Activated CD4-positive, alpha-beta T cell treated with anti-CD3 and anti-CD28 coated beads for 36 hours (primary cell): ENCODE measurements around the gene METTL9. TPM values are rescaled to one million over a fixed set of nuclear protein-coding genes. Genes with fewer than 3 reads are reported as not detected.

Experiments used
- ATAC-seq: fragments of 200-7000 bp; cut with Tn5 transposase; one replicate; pipeline ENCODE4 v1.10.0; 2021; ENCODE audit warnings: mild to moderate bottlenecking, moderate library complexity
- CTCF ChIA-PET: fragments of 350-600 bp; sonication (Branson Sonifier 250); formaldehyde crosslinking; loops from one replicate; lab custom pipeline; 2021; ENCODE audit warnings: antibody characterized with exemption; lab: Charles Lee
- POLR2A ChIA-PET: fragments of 350-600 bp; sonication (Branson Sonifier 250); formaldehyde crosslinking; loops from one replicate; lab custom pipeline; 2021; ENCODE audit warnings: antibody characterized with exemption, inconsistent platforms; lab: Charles Lee
- DNase-seq: peaks from one replicate; pipeline ENCODE4 v3.0.0-alpha.2; 2020
- H3K27ac Mint-ChIP-seq: one replicate; pipeline ENCODE4 v1.8.0; 2021; ENCODE audit warnings: mixed read lengths
- H3K27me3 Mint-ChIP-seq: one replicate; pipeline ENCODE4 v1.8.0; 2021; ENCODE audit warnings: mixed read lengths
- H3K36me3 Mint-ChIP-seq: one replicate; pipeline ENCODE4 v1.8.0; 2021; ENCODE audit warnings: low read depth, mixed read lengths
- H3K4me1 Mint-ChIP-seq: one replicate; pipeline ENCODE4 v1.8.0; 2021; ENCODE audit warnings: mixed read lengths
- H3K4me3 Mint-ChIP-seq: one replicate; pipeline ENCODE4 v1.8.0; 2021; ENCODE audit warnings: mild to moderate bottlenecking, moderate library complexity, mixed read lengths
- H3K9me3 Mint-ChIP-seq: one replicate; pipeline ENCODE4 v1.8.0; 2021; ENCODE audit warnings: low read depth, mixed read lengths
- intact Hi-C, 2 experiments: fragments of 100-400 bp; cut with DNase I in 1 of 2; cut with micrococcal nuclease in 1 of 2; formaldehyde crosslinking; loops; one replicate each; pipeline versions ENCODE4 v1.14.2 to v1.15.1; 2022 to 2024; cut with DNase I, micrococcal nuclease
- total RNA-seq, 2 experiments: library from RNA; stranded (reverse); gene quantifications; one replicate each; pipeline ENCODE4 v1.2.3, GENCODE V29; 2021

Gene METTL9
- total RNA-seq, 2 experiments from 2014 or later: 78.3 to 98.0 TPM

DNA sequence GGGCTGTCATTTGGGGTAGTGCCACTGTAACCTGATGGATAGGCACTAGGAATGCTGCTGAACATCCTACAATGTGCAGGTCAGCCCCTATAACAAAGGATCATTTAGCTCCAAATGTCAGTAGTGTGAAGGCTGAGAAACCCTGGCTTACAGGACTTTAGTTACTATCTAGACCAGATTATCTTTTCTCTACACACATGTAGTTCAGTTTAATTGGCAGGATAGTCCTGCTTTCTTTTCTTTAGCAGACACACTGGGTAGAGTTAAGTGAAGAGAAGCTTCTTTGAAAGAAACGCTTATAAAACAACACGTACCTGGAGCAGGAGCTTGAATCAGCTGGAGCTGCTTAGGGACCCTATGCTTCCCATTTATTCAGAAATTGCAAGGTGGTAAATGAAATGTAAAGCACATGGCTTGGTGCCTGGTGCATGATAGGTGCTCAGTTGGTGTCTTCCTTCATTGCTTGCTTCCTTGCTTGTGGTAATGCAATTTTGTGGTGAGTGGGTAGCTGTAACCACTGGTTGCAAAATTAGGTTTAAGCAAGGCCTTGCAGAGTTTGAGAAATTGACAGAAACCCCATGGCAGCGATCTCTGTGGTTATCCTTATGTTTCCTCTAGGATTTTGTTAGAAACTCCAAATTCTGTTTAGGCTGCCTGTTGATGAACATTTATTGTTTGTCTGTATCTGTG, 9.4 kb downstream of the METTL9 start:
- intact Hi-C loops: no loop called here
- DNase-seq: peak; percentile 42
- H3K4me3 Mint-ChIP-seq: no peak overlapping the region
- peak; percentile 49 for ATAC-seq
- ChIA-PET POLR2A (interaction anchor here (1.2 kb wide), 1 partner anchor 37 kb away, joined by 6 read pairs; no protein-coding TSS in a partner anchor), CTCF (interaction anchor here (0.6 to 1.7 kb wide), 5 partner anchors 7 to 24 kb away, joined by 3 to 5 read pairs (median 3); no protein-coding TSS in a partner anchor)
- no peaks in the 10 kb centered on the region for H3K27me3 Mint-ChIP-seq
- peaks cover 7% of the 10 kb centered on the region for H3K36me3 Mint-ChIP-seq
- H3K27ac Mint-ChIP-seq: no peak overlapping the region
- peaks cover 76% of the 10 kb centered on the region for H3K4me1 Mint-ChIP-seq
- H3K9me3 Mint-ChIP-seq: no peaks in the 10 kb centered on the region

DNA sequence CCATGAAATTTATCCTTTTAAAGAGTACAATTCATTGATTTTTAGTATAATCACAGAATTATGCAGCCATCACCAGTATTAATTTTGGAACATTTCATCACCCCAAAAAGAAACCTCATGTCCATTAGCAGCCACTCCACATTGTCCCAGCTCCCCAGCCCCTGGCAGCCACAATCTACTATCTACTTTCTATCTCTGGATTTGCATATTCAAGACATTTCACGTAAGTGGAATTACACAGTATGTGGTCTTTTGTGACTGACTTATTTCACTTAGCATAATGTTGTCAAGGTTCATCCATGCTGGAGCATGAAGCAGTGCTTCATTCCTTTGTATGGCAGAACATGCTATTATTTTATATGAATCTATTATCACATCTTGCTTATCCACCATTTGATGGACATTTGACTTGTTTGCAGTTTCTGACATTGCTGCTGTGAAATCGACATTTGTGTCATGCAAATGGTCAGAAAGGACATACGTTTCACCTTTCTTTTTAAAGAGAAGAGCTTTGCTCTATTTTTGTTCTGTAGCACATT, 10.7 kb downstream of the METTL9 start:
- POLR2A ChIA-PET: no interaction called here
- Mint-ChIP-seq H3K9me3 (no peaks in the 10 kb centered on the region), H3K4me1 (peaks cover 67% of the 10 kb centered on the region), H3K27me3 (no peaks in the 10 kb centered on the region), H3K4me3 (no peak overlapping the region), H3K27ac (no peak overlapping the region), H3K36me3 (peaks cover 14% of the 10 kb centered on the region)
- ATAC-seq (no peak), DNase-seq (no peak)
- intact Hi-C loops: no loop called here
- CTCF ChIA-PET: interaction anchor here (1.2 to 1.8 kb wide), 5 partner anchors 9 to 580 kb away, joined by 3 to 4 read pairs (median 3); no protein-coding TSS in a partner anchor

DNA sequence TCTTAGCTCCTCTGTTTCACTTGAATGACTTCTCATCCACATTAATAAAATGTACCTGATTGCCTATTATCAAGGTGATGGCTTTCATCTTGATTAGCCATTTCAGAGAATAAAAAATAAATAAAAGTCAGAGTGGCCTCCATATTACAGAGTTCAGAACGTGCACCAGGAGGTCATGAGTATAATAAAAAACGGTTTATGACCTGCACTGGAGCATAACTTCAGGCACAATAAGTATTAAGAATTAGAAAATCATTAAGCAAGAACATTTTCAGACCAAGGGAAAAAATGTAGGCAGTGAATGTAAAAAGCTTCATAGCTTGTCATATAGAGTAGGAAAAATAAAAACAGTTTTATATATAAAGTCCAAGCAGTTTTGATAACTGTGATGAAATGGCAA, 11.4 kb downstream of the METTL9 start:
- Mint-ChIP-seq H3K4me3 (no peak overlapping the region), H3K27ac (no peak overlapping the region), H3K36me3 (peaks cover 17% of the 10 kb centered on the region), H3K4me1 (peaks cover 68% of the 10 kb centered on the region), H3K27me3 (no peaks in the 10 kb centered on the region), H3K9me3 (no peaks in the 10 kb centered on the region)
- no peak for DNase-seq
- no peak for ATAC-seq
- ChIA-PET POLR2A (no interaction called here), CTCF (interaction anchor here (1.2 to 3.0 kb wide), 5 partner anchors 10 to 579 kb away, joined by 3 to 13 read pairs (median 4); no protein-coding TSS in a partner anchor)
- intact Hi-C loops: loop anchor here in 1 of 2 experiments (1.0 kb wide), 1 partner anchor 11 kb away; the partner anchor contains the start of gene METTL9

DNA sequence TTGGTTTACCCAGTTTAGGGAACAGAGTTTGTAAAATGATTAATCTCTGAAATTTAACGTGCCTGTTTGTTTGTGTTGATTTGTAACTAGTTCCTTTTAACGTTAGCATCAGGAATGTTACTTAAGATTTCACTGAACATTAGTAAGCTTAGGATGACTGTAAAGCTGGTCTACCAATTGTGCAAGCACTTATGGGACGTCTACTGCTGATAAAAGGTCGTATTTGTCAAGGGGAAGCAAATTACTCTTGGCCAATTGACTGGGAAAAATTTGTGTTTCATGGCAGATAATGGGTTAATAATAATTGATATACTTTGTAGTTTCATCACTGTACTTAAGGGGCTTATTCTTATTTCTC, 11.8 kb downstream of the METTL9 start:
- POLR2A ChIA-PET: no interaction called here
- Mint-ChIP-seq H3K27ac (peak overlapping the region; percentile 65), H3K4me3 (no peak overlapping the region), H3K4me1 (peaks cover 69% of the 10 kb centered on the region), H3K36me3 (peaks cover 17% of the 10 kb centered on the region), H3K27me3 (no peaks in the 10 kb centered on the region), H3K9me3 (no peaks in the 10 kb centered on the region)
- DNase-seq (no peak), ATAC-seq (no peak)
- intact Hi-C loops: loop anchor here in 1 of 2 experiments (1.0 kb wide), 1 partner anchor 12 kb away; the partner anchor contains the start of gene METTL9
- CTCF ChIA-PET: interaction anchor here (1.2 to 3.0 kb wide), 4 partner anchors 10 to 579 kb away, joined by 3 to 13 read pairs (median 4); no protein-coding TSS in a partner anchor

DNA sequence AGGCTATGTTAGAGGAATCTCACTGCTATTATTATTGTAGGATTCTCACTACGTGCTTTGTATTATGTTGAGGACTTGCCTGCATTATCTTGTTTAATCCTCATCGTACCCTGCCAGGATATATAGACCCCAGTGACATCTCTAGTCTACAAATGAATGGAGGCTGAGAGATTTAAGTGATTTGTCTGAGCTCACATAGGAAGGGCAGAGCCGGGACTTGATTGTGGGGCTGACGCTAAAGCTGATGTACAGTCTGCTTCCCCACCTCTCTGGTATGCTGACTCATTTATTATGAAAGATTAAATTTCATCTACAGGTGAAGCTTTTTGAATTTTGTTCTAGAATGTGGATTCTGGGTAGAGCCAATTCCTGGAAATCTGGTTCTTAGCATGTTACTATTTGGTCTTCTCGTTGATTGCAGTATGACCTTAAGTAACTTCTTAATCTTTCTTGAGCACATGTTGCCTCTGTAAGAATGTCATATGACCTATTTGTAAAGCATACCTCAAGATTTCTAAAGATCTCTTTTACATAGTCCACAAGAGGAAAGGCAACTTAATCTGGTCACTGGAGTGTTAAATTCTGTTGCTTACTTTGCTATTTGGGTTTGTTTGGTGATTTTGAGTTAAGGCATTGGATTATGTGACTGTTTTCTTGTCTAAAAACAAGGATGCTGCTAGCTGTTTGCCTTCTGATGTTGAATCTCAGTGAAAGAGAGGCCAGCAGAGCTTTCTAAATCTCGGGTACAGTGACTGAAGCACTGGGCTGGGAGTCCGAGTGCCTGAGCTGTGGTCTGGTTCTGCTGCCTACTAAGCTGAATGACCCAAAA, 12.4 kb downstream of the METTL9 start:
- peak; percentile 25 for DNase-seq
- Mint-ChIP-seq H3K9me3 (no peaks in the 10 kb centered on the region), H3K4me1 (peaks cover 70% of the 10 kb centered on the region), H3K4me3 (no peak overlapping the region), H3K27ac (peak overlapping the region; percentile 65), H3K36me3 (peaks cover 21% of the 10 kb centered on the region), H3K27me3 (no peaks in the 10 kb centered on the region)
- ATAC-seq: peak; percentile 79
- ChIA-PET POLR2A (no interaction called here), CTCF (interaction anchor here (1.2 to 3.0 kb wide), 4 partner anchors 9 to 578 kb away, joined by 3 to 13 read pairs (median 4); no protein-coding TSS in a partner anchor)
- intact Hi-C loops: loop anchor here in 1 of 2 experiments (1.0 kb wide), 1 partner anchor 12 kb away; the partner anchor contains the start of gene METTL9

DNA sequence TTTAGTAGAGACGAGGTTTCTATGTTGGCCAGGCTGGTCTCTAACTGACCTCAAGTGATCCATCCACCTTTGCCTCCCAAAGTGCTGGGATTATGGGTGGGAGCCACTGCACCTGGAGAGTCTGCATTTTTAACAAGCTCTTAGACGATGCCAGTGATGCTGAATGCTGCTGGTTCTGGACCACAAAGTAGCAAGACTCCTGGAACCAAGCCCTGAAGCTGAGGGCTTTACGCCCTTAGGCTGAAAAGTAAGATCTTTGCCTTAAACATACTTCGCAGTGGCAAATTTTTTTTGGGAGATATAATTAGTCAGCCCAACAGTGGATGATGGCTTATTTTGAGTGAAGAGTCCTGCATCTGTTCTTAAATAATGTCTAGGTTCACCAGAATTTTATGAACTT, 14.0 kb downstream of the METTL9 start:
- no peak for DNase-seq
- CTCF ChIA-PET: interaction anchor here (0.7 to 3.0 kb wide), 2 partner anchors 8 to 58 kb away, joined by 3 to 13 read pairs; no protein-coding TSS in a partner anchor
- H3K27me3 Mint-ChIP-seq: no peaks in the 10 kb centered on the region
- no peak for ATAC-seq
- no peak overlapping the region for H3K27ac Mint-ChIP-seq
- no peak overlapping the region for H3K4me3 Mint-ChIP-seq
- peaks cover 29% of the 10 kb centered on the region for H3K36me3 Mint-ChIP-seq
- POLR2A ChIA-PET: interaction anchor here (0.7 kb wide), 1 partner anchor 13 kb away, joined by 3 read pairs; no protein-coding TSS in a partner anchor
- H3K4me1 Mint-ChIP-seq: peaks cover 63% of the 10 kb centered on the region
- no peaks in the 10 kb centered on the region for H3K9me3 Mint-ChIP-seq
- intact Hi-C loops: no loop called here

DNA sequence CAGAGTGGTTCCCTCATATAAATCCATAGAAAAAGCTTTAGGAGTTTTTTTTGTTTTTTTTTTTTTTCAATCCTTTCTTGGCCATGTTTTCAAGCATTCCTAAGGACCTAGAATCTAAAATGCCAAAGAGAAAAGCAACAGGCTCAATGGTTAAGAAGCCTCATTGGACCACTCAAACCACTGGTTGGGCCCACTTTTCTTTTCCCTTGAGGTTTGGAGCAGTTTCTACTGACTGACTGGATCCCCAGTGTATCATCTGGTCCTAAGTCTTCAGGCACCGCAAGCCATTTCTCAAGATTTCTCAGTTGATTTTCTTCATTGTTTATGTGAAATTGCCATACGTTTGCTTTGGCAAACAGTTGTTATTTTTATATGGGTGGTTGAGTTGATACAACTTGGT, 14.4 kb downstream of the METTL9 start:
- DNase-seq (no peak), ATAC-seq (no peak)
- no peaks in the 10 kb centered on the region for H3K27me3 Mint-ChIP-seq
- no peak overlapping the region for H3K27ac Mint-ChIP-seq
- ChIA-PET POLR2A (interaction anchor here (0.7 kb wide), 1 partner anchor 13 kb away, joined by 3 read pairs; no protein-coding TSS in a partner anchor), CTCF (no interaction called here)
- peaks cover 32% of the 10 kb centered on the region for H3K36me3 Mint-ChIP-seq
- H3K4me1 Mint-ChIP-seq: peaks cover 59% of the 10 kb centered on the region
- H3K4me3 Mint-ChIP-seq: no peak overlapping the region
- intact Hi-C loops: no loop called here
- H3K9me3 Mint-ChIP-seq: no peaks in the 10 kb centered on the region

DNA sequence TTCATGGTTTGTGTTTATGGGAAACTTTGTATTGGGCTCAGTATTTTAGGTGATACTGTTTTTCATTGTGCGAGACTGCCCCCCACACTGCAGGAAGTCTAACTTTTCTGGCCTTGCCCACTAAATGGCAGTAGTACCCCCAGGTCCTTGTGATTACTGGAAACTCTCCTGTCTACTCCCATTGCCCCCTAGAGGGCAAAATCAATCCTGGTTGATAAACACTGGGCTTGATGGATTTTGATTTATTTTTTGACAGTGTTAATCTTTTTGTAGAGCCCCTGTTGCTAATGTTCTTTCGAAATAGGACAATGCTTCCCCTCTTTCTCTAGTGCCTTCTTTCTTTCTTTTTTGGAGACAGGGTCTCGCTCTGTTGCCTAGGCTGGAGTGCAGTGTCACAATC, 15.5 kb downstream of the METTL9 start:
- H3K36me3 Mint-ChIP-seq: peaks cover 38% of the 10 kb centered on the region
- CTCF ChIA-PET: interaction anchor here (0.6 to 1.0 kb wide), 5 partner anchors 11 to 1375 kb away, joined by 3 to 4 read pairs (median 3); no protein-coding TSS in a partner anchor
- no peak for ATAC-seq
- no peaks in the 10 kb centered on the region for H3K9me3 Mint-ChIP-seq
- no peak overlapping the region for H3K27ac Mint-ChIP-seq
- H3K4me1 Mint-ChIP-seq: peaks cover 55% of the 10 kb centered on the region
- H3K4me3 Mint-ChIP-seq: no peak overlapping the region
- no peak for DNase-seq
- POLR2A ChIA-PET: no interaction called here
- H3K27me3 Mint-ChIP-seq: no peaks in the 10 kb centered on the region
- intact Hi-C loops: no loop called here

DNA sequence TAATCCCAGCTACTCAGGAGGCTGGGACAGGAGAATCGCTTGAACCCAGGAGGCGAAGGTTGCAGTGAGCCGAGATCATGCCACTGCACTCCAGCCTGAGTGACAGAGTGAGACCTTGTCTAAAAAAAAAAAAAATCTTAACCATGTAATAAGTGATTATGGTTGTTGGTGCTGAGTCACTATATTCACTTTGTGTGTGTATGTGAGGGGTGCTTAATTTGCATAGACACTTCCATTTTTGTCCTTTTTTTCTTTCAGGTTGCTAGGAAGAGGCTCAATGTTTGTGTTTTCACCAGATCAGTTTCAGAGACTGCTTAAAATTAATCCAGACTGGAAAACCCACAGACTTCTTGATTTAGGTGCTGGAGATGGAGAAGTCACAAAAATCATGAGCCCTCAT, 18.2 kb downstream of the METTL9 start:
- H3K4me3 Mint-ChIP-seq: no peak overlapping the region
- POLR2A ChIA-PET: interaction anchor here (0.6 kb wide), 1 partner anchor 1838 kb away, joined by 8 read pairs; no protein-coding TSS in a partner anchor
- intact Hi-C loops: no loop called here
- CTCF ChIA-PET: no interaction called here
- peaks cover 57% of the 10 kb centered on the region for H3K4me1 Mint-ChIP-seq
- DNase-seq (no peak), ATAC-seq (peak; percentile 64)
- no peaks in the 10 kb centered on the region for H3K27me3 Mint-ChIP-seq
- peaks cover 40% of the 10 kb centered on the region for H3K36me3 Mint-ChIP-seq
- H3K27ac Mint-ChIP-seq: no peak overlapping the region
- H3K9me3 Mint-ChIP-seq: no peaks in the 10 kb centered on the region

DNA sequence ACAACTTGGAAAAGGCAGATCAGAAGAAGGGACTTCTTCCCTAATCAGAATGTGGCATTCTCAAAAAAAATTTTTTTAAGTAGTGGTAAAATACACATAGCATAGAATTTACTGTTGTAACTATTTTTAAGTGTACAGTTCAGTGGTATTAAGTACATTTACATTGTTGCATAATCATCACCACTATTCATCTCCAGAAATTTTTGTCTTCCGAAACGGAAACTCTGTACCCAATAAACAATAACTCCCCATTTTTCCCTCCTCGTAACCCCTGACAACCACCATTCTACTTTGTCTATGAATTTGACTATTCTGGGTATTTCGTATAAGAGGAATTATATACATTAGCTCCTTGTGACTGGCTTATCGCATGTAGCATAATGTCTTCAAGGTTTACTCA, 18.9 kb downstream of the METTL9 start:
- Mint-ChIP-seq H3K4me1 (peaks cover 59% of the 10 kb centered on the region), H3K36me3 (peaks cover 36% of the 10 kb centered on the region), H3K4me3 (no peak overlapping the region), H3K9me3 (no peaks in the 10 kb centered on the region), H3K27ac (no peak overlapping the region), H3K27me3 (no peaks in the 10 kb centered on the region)
- DNase-seq: no peak
- ATAC-seq: no peak
- CTCF ChIA-PET: no interaction called here
- intact Hi-C loops: no loop called here
- POLR2A ChIA-PET: interaction anchor here (0.6 kb wide), 1 partner anchor 1837 kb away, joined by 8 read pairs; no protein-coding TSS in a partner anchor
